HepG2 (cell line): ENCODE measurements around the gene FNIP2. TPM values are rescaled to one million over a fixed set of nuclear protein-coding genes. Genes with fewer than 3 reads are reported as not detected.

ENCODE experiments used
- ATF5 ChIP-seq: sonication (generic); formaldehyde crosslinking; IDR thresholded peaks from 2 replicates; pipeline ENCODE4 v1.4.0; 2020; ENCODE audit warnings: mild to moderate bottlenecking, low read depth, missing genetic modification reagents
- DR1 ChIP-seq: sonication (generic); formaldehyde crosslinking; IDR thresholded peaks from 2 replicates; pipeline ENCODE4 v1.8.0; 2021; ENCODE audit warnings: mild to moderate bottlenecking, missing genetic modification reagents, inconsistent platforms
- GFI1 ChIP-seq: sonication (generic); formaldehyde crosslinking; IDR thresholded peaks from 2 replicates; pipeline ENCODE4 v1.5.0; 2020; ENCODE audit warnings: missing genetic modification reagents, mild to moderate bottlenecking, borderline replicate concordance
- JUNB ChIP-seq: sonication (generic); formaldehyde crosslinking; IDR thresholded peaks from 2 replicates; pipeline ENCODE4 v1.8.0; 2022; ENCODE audit warnings: missing genetic modification reagents, mild to moderate bottlenecking, borderline replicate concordance
- MIXL1 ChIP-seq: IDR thresholded peaks from 2 replicates; pipeline ENCODE4 v1.6.1; 2016
- MTERF4 ChIP-seq: sonication (generic); formaldehyde crosslinking; IDR thresholded peaks from 2 replicates; pipeline ENCODE4 v1.8.0; 2023; ENCODE audit warnings: mild to moderate bottlenecking, missing genetic modification reagents
- NR3C1 ChIP-seq: sonication (generic); formaldehyde crosslinking; IDR thresholded peaks from 2 replicates; pipeline ENCODE4 v1.4.0; 2020; ENCODE audit warnings: missing genetic modification reagents
- PBX3 ChIP-seq: sonication (generic); formaldehyde crosslinking; IDR thresholded peaks from 2 replicates; pipeline ENCODE4 v1.8.1; 2023; ENCODE audit warnings: missing genetic modification reagents, inconsistent platforms, borderline replicate concordance
- SALL1 ChIP-seq: sonication (generic); formaldehyde crosslinking; IDR thresholded peaks from 2 replicates; pipeline ENCODE4 v1.8.0; 2022; ENCODE audit warnings: mild to moderate bottlenecking, missing genetic modification reagents
- SIN3B ChIP-seq: fragments of 150-350 bp; IDR thresholded peaks from 2 replicates; pipeline ENCODE4 v1.6.1; 2014; ENCODE audit warnings: low read length
- SP5 ChIP-seq: IDR thresholded peaks from 2 replicates; pipeline ENCODE4 v1.6.1; 2016; ENCODE audit warnings: low read depth, borderline replicate concordance
- SRY ChIP-seq: sonication (generic); formaldehyde crosslinking; IDR thresholded peaks from 2 replicates; pipeline ENCODE4 v1.8.0; 2022; ENCODE audit warnings: mild to moderate bottlenecking, missing genetic modification reagents
- ZFP37 ChIP-seq: sonication (generic); formaldehyde crosslinking; IDR thresholded peaks from 2 replicates; pipeline ENCODE4 v1.4.0; 2020; ENCODE audit warnings: missing genetic modification reagents, borderline replicate concordance
- ZMYM4 ChIP-seq: sonication (generic); formaldehyde crosslinking; IDR thresholded peaks from 2 replicates; pipeline ENCODE4 v1.8.1; 2023; ENCODE audit warnings: mild to moderate bottlenecking, missing genetic modification reagents
- ZNF263 ChIP-seq: sonication (generic); formaldehyde crosslinking; IDR thresholded peaks from 2 replicates; pipeline ENCODE4 v1.4.0; 2020; ENCODE audit warnings: missing genetic modification reagents
- ZNF530 ChIP-seq: sonication (generic); formaldehyde crosslinking; IDR thresholded peaks from 2 replicates; pipeline ENCODE4 v1.5.0; 2020; ENCODE audit warnings: low read depth, mild to moderate bottlenecking, missing genetic modification reagents
- polyA plus RNA-seq, 8 experiments: library from polyadenylated mRNA; depleted of rRNA in 3 of 8; stranded (reverse) in 7 of 8; unstranded in 1 of 8; fragments of >200 nt; fragmentation: Illumina TruSeq in 4 of 8; extraction: Trizol in 4 of 8; gene quantifications; 2 replicates each; pipeline versions ENCODE4 v1.2.1 to v1.2.3, GENCODE V29; 2011 to 2016; ENCODE audit warnings: low read depth in 4 of 8, missing spikeins in 1 of 8, mixed read lengths in 1 of 8; ENCODE audit not compliant: insufficient read depth in 1 of 8
- total RNA-seq, 5 experiments: library from RNA; depleted of rRNA; stranded (reverse); fragments of >200 nt; fragmentation: Illumina TruSeq; extraction: Trizol; gene quantifications; 2 replicates each; pipeline ENCODE4 v1.2.3, GENCODE V29; 2016; ENCODE audit warnings: low read depth in 1 of 5
- TF ChIP-seq, protein P1 (sequence below): sonication (generic); formaldehyde crosslinking; IDR thresholded peaks from 2 replicates; pipeline ENCODE4 v1.4.0; 2020; ENCODE audit warnings: mild to moderate bottlenecking, missing genetic modification reagents, borderline replicate concordance
- TF ChIP-seq, protein P2 (sequence below), 2 experiments: sonication (generic) in 1 of 2; formaldehyde crosslinking in 1 of 2; IDR thresholded peaks; 2 replicates each; pipeline versions ENCODE4 v1.4.0 to v1.6.1; 2018 to 2020; ENCODE audit warnings: missing genetic modification reagents in 2 of 2, borderline replicate concordance in 1 of 2, low read depth in 1 of 2, mild to moderate bottlenecking in 1 of 2, missing biosample characterization in 1 of 2
- TF ChIP-seq, protein P3 (sequence below): IDR thresholded peaks from 2 replicates; pipeline ENCODE4 v1.6.1; 2018; ENCODE audit warnings: missing genetic modification reagents
- TF ChIP-seq, protein P4 (sequence below): sonication (generic); formaldehyde crosslinking; IDR thresholded peaks from 2 replicates; pipeline ENCODE4 v1.4.0; 2020; ENCODE audit warnings: mild to moderate bottlenecking, missing genetic modification reagents

The FNIP2 gene
- total and polyA plus RNA-seq, 2 of the 13 experiments (the other 11 are each of a cell fraction or from before 2014, with no cell fraction given): 15.5 to 21.0 TPM

- no peak for TF ChIP-seq PBX3 (CRISPR knock-in tag)
- peak; percentile 85 for TF ChIP-seq SALL1 (CRISPR knock-in tag)
- TF ChIP-seq, protein P1, sequence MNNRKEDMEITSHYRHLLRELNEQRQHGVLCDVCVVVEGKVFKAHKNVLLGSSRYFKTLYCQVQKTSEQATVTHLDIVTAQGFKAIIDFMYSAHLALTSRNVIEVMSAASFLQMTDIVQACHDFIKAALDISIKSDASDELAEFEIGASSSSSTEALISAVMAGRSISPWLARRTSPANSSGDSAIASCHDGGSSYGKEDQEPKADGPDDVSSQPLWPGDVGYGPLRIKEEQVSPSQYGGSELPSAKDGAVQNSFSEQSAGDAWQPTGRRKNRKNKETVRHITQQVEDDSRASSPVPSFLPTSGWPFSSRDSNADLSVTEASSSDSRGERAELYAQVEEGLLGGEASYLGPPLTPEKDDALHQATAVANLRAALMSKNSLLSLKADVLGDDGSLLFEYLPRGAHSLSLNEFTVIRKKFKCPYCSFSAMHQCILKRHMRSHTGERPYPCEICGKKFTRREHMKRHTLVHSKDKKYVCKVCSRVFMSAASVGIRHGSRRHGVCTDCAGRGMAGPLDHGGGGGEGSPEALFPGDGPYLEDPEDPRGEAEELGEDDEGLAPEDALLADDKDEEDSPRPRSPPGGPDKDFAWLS: no peak
- no peak for TF ChIP-seq ATF5 (CRISPR knock-in tag)
- no peak for TF ChIP-seq ZNF263
- TF ChIP-seq JUNB (CRISPR knock-in tag): no peak
- TF ChIP-seq MTERF4 (CRISPR knock-in tag): no peak
- TF ChIP-seq SP5: 0 out of 2 replicates have a peak, but pooled peaks have one; percentile 18
- TF ChIP-seq ZNF530 (CRISPR knock-in tag): no peak
- peak; percentile 50; the same call in 1 of the 2 replicates for TF ChIP-seq ZMYM4 (CRISPR knock-in tag)
- no peak for TF ChIP-seq ZFP37 (CRISPR knock-in tag)
- TF ChIP-seq NR3C1 (CRISPR knock-in tag): no peak
- TF ChIP-seq, protein P2, sequence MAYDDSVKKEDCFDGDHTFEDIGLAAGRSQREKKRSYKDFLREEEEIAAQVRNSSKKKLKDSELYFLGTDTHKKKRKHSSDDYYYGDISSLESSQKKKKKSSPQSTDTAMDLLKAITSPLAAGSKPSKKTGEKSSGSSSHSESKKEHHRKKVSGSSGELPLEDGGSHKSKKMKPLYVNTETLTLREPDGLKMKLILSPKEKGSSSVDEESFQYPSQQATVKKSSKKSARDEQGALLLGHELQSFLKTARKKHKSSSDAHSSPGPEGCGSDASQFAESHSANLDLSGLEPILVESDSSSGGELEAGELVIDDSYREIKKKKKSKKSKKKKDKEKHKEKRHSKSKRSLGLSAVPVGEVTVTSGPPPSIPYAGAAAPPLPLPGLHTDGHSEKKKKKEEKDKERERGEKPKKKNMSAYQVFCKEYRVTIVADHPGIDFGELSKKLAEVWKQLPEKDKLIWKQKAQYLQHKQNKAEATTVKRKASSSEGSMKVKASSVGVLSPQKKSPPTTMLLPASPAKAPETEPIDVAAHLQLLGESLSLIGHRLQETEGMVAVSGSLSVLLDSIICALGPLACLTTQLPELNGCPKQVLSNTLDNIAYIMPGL (CRISPR knock-in tag; IDR thresholded peaks at IDR 0.05; ENCODE audit: borderline replicate concordance in 1 of 2, low read depth in 1 of 2): peak; percentile 35 to 55; a peak in 2 of 4 replicates
- TF ChIP-seq, protein P3, sequence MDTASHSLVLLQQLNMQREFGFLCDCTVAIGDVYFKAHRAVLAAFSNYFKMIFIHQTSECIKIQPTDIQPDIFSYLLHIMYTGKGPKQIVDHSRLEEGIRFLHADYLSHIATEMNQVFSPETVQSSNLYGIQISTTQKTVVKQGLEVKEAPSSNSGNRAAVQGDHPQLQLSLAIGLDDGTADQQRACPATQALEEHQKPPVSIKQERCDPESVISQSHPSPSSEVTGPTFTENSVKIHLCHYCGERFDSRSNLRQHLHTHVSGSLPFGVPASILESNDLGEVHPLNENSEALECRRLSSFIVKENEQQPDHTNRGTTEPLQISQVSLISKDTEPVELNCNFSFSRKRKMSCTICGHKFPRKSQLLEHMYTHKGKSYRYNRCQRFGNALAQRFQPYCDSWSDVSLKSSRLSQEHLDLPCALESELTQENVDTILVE (CRISPR knock-in tag): peak; percentile 71; the same call in 1 of the 2 replicates
- TF ChIP-seq DR1 (CRISPR knock-in tag): no peak; the same call in 1 of the 2 replicates
- TF ChIP-seq SIN3B: no peak
- TF ChIP-seq, protein P4, sequence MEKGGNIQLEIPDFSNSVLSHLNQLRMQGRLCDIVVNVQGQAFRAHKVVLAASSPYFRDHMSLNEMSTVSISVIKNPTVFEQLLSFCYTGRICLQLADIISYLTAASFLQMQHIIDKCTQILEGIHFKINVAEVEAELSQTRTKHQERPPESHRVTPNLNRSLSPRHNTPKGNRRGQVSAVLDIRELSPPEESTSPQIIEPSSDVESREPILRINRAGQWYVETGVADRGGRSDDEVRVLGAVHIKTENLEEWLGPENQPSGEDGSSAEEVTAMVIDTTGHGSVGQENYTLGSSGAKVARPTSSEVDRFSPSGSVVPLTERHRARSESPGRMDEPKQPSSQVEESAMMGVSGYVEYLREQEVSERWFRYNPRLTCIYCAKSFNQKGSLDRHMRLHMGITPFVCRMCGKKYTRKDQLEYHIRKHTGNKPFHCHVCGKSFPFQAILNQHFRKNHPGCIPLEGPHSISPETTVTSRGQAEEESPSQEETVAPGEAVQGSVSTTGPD (CRISPR knock-in tag): no peak
- TF ChIP-seq GFI1 (CRISPR knock-in tag): peak; percentile 40; the same call in 1 of the 2 replicates
- TF ChIP-seq MIXL1 (CRISPR knock-in tag): 0 out of 2 replicates have a peak, but pooled peaks have one; percentile 36
- TF ChIP-seq SRY: no peak
Observed at GRCh38 chr4:158768555-158769174, at the start of gene FNIP2 (continued).
